COLO668 (cell line): ENCODE results near the gene GMPR.

Experiments
- DNase-seq: peaks from one replicate; lab custom pipeline; 2025; ENCODE audit not compliant: unreplicated experiment; lab: John Stamatoyannopoulos, UW

Gene GMPR

GRCh38 chr6:16270178-16270794 lies 31.9 kb downstream of the GMPR start:
- DNase-seq = no peak

- DNase-seq = no peak
Observed at GRCh38 chr6:16271428-16271827, 33.0 kb downstream of the GMPR start.

DNA sequence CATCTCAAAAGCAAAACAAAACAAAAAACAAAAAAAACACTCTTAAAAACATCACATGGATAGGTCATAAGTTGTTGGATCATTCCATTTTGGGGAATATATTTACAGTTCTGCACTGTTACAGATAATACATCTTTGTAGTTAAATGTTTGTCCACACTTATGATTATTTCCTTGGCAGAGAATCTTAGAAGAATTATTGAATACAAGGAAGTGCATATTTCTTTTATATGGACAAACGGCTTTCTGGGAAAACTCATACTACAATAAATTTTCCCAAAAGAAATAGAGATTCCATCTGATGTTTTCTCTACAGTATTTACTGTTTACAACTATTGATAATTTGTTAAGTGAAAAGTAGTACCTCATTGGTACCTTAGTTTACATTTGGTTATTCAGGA lies 33.8 kb downstream of the GMPR start:
- no peak for DNase-seq

DNA sequence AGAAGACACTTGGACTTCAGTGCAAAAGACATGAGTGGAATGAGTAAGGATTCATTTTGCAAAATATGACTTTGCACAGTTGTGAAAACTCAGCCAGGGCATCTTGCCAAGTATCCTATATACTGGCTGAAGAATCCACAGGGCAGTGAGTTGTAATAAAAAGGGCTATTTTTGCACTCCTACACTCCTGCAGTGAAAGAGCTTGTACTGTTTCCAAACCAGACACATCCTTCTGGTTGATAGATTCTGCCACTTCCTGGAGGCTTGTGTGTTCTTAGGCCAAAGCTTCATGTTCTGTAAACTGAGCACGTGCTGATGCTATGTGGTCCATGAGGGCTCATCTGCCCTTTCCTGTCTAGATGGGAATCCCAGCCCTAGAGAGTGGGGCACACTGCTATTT lies 34.9 kb downstream of the GMPR start:
- DNase-seq = no peak

DNA sequence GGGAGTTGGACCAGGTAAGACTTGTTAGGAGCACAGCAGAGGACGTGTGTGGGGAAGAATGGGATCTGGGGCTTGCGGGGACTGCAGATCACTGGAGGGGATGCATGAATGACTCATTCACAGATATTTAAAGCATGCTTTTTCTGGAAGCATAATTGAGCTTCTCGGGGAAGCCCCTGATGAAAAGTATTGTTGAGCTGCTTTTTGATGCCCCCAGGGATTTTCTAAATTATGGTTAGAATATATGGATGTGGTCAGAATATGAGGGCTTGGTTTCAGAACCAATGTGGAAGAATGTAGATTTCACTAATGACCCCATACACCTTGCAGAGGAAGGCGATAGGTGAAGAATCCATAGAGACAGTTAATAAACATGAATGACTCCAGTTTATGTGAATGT lies 36.1 kb downstream of the GMPR start:
- DNase-seq = no peak

GRCh38 chr6:16274885-16275589 lies 36.6 kb downstream of the GMPR start:
- no peak for DNase-seq

DNA sequence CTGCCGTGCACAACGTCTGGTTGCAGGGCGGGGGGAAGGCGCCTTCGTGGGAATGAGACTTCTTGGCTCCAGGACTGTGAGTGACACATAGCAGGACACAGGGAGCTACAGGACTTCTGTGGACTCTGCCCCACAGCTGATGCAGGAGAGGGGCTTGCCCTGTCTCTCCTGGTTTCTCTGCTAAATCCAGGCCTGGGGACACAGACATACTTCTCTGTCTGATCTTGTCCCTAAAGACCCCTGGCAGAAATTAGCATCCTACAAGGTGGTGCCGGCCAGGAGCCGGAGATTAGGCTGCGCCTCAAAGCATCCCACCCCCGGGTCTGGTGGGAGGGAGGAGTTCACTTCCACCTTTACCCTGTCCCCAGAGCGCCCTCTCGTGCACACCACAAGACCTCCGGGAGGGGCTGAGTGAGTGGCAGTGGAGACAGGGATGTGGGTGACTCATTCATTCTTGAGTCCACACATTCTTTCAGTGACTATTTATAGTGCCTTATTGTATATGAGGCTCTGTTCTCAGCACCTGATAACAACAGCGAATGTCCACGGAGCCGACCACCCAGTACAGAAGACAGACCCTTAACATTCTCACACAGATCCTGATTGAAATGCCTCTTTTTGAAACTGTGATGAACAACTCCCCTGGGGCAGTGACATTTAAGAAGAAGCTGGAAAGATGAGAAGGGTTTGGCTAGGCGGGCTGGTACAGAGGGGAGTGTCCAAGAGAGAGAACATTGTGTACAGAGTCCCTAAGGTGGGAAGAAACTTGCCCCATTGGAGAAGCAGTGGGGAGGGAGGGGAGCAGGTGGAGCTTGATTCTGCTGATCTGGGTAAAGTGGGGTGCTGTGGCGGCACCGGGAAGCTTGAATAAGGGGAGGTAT lies 39.0 kb downstream of the GMPR start:
- DNase-seq = peak; percentile 46

- no peak for DNase-seq
Observed at GRCh38 chr6:16278048-16278724, 39.8 kb downstream of the GMPR start.

DNA sequence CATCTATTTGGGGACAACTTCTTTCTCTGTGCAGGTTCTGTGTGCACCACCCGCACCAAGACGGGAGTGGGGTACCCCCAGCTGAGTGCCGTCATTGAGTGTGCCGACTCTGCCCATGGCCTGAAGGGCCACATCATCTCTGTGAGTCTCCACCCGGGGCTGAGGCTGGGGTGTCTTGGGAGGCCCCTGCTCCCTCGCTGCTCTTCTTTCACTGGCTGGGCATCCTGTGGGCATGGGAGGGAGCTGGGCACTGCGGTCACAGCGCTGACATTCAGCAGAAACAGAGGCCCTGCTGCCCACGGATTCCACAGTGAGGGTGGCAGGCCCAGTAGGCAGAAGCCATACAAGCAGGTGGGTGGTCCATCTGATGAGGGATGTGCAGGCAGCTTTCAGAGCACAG lies 40.4 kb downstream of the GMPR start:
- DNase-seq = no peak

DNA sequence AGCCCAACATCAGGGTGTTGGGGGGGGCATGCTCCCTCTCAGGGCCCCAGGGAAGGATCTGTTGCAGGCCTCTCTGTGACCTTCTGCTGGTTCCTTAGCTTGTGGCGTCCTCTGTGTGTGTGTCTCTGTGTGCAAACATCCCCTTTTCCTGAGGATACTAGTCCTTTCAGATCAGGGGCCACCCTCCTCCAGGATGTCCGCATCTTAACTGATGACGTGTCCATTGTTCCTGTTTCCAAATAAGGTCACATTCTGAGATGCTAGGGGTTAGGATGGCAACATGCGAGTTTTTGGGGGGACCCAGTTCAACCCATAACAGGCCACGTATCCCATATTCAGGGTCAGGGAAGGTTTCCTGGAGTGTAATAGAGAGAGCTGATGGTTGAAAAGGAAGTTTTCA lies 40.9 kb downstream of the GMPR start:
- no peak for DNase-seq

- no peak for DNase-seq
Observed at GRCh38 chr6:16282370-16282769, 44.0 kb downstream of the GMPR start.

- DNase-seq = no peak
Observed at GRCh38 chr6:16284472-16284871, 46.1 kb downstream of the GMPR start.

DNA sequence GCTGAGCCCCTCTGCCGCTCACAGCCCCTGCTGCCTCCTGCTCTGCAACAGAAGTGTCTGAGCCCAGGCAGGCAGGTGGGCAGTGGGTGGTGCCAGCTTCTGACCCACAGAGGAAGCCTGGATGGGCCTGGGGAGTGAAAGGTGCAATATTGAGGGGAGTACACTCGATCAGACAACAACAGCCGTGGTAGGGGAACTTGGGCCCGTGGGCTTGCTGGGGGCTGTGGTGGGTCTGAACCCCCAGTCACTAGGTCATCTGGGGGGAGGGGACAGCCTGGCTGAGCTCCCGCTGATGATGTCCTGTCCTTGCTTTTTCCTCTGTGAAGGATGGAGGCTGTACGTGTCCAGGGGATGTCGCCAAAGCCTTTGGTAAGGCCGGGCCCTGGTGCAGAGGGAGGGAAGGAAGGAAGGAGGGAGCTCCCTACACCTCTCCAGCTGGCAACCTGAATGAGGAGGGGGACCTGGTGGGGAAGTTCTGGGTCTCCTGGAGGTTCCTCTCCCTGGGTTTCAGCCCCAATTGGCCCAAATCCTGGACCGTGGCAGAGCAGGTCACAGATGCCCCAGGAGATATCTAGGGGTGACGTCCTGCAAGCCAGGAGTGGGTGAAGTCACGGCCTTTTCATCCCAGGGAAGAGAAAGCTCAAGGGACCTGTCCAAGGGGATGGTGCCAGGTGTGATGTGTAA lies 47.2 kb downstream of the GMPR start:
- no peak for DNase-seq

DNA sequence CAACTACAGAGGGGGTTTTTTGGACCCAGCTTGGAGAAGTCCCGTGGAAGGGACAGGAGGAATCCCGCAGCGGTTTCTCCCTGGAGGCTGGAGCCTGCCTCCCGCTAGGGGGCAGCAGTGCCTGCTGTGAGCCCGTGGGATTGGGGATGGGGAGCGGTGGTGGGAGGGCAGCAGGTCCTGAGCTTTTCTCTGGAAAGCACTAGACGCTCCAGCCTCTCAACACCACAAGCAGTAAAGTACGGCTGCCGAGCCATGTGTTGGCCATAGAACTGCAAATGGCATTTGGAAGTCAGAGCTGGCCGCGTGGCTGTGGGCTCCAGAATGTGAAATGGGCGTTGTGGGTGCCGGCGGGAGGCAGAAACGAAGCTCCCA lies 47.8 kb downstream of the GMPR start:
- peak; percentile 26 for DNase-seq

- no peak for DNase-seq
Observed at GRCh38 chr6:16288163-16288562, 49.8 kb downstream of the GMPR start.

- DNase-seq = no peak
Observed at GRCh38 chr6:16291739-16292138, 53.4 kb downstream of the GMPR start.

DNA sequence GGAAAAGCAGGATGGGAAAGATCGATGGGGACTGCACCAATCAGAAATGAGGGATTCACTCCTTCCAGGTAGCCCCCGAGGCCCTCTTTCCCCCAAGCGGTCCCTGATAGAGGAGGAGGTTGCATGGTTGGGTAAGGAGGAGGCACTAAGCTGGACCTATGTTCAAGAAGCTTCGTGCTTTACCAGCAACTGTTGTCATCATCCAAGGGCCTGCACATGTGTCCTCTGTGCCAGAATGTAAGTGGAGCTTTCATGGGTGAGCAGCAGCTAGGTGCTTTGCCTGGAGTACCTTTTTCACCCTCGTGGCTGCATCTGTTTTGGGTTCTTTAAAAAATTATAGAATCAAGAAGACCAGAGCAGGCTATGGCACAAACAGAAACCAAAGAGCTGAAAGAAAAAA lies 54.0 kb downstream of the GMPR start:
- DNase-seq = no peak

- no peak for DNase-seq
Observed at GRCh38 chr6:16292942-16293341, 54.6 kb downstream of the GMPR start.

GRCh38 chr6:16294371-16294770 lies 56.0 kb downstream of the GMPR start:
- DNase-seq = no peak

DNA sequence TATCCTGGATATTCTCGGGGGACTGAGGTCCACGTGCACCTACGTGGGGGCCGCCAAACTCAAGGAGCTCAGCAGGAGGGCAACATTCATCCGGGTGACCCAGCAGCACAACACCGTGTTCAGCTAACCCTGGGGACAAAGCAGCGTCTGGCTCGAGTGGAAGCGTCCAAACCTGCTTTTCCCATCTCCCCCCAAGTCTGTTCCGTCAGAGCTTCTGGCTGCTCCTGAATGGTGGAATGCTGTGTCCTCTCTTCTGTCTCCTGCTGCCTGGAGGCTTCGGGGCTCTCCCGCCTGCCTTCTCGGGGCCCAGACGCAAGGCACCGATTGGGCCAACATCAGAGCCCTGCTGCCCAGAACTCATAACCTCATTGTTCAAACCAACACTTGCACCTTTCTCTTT lies 56.7 kb downstream of the GMPR start:
- no peak for DNase-seq

- DNase-seq = no peak
Observed at GRCh38 chr6:16295471-16295870, 57.1 kb downstream of the GMPR start.
